C4-2B (cell line): Measurements from ENCODE around the gene CTDSP2.

Source experiments
- H3K27ac ChIP-seq: fragments of 450-650 bp; 2 replicates; pipeline ENCODE4 v1.5.1; 2017
- CTCF ChIP-seq: fragments of 450-650 bp; conservative IDR thresholded peaks from 2 replicates; pipeline ENCODE4 v1.5.1; 2017; ENCODE audit warnings: mild to moderate bottlenecking
- ZFX ChIP-seq: fragments of 450-650 bp; IDR thresholded peaks from 2 replicates; pipeline ENCODE4 v1.6.1; 2017

The CTDSP2 gene

GRCh38 chr12:57840726-57841125 is 5.8 kb downstream of the CTDSP2 start:
- TF ChIP-seq ZFX, result no peak
- TF ChIP-seq CTCF, result no peak
- H3K27ac ChIP-seq, result no peak overlapping the region

DNA sequence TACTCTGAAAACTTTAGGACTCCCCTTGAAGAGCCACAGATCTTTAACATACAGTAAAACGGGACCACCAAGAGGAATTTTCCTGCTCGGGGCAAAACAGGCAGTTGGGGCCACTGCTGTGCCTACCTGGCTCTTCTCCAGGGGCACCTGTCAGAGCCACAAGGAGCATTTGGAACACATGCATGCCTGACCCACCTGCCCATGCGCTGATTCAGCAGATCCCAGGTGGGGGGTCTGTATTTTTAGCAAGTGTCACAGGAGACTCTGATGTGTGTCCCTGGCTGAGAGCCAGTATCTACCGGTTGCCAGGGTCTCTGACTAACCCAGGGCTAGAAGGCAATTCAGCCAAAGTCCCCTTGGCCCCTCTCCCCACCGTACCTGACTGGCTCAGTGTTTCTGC is 6.5 kb downstream of the CTDSP2 start:
- H3K27ac ChIP-seq, result no peak overlapping the region

DNA sequence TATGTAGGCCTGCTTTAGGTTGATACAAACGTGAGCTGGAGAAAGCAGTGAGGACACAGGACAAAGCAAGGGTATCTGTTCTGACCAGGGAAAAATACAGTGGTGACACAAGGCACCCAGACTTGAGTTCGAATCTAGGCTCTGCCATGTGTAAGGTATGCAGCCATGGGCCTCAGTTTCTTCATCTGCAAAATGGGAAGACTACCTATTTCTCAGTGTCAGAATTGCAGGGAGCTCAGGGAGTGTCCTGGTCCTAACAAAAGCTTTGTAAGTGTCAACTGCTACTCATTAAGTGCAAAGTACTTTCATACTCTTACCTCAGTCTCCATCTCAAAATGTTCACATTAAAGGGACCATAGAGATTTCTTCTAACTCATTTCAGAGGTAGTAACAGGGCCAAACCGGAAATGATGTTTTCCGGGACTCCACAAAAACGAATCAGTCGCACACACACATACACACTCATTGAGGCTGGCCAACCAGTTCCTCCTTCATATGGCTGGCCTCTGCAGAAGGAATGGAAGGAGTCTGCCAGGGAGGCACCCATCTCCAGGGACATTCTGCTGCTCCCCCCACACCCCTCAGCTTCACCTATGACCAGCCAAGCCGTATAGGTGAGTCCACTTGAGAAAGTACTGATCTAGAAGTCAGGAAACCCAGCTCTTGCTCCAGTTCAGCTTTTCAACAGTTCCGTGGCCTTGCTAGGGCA is 7.8 kb downstream of the CTDSP2 start:
- peak overlapping the region; percentile 4; the same call in 1 of the 2 replicates for H3K27ac ChIP-seq
- TF ChIP-seq CTCF (no peak), ZFX (no peak)

More for the DNA sequence above, 6.5 kb downstream of the CTDSP2 start:
- TF ChIP-seq ZFX (no peak), CTCF (no peak)

DNA sequence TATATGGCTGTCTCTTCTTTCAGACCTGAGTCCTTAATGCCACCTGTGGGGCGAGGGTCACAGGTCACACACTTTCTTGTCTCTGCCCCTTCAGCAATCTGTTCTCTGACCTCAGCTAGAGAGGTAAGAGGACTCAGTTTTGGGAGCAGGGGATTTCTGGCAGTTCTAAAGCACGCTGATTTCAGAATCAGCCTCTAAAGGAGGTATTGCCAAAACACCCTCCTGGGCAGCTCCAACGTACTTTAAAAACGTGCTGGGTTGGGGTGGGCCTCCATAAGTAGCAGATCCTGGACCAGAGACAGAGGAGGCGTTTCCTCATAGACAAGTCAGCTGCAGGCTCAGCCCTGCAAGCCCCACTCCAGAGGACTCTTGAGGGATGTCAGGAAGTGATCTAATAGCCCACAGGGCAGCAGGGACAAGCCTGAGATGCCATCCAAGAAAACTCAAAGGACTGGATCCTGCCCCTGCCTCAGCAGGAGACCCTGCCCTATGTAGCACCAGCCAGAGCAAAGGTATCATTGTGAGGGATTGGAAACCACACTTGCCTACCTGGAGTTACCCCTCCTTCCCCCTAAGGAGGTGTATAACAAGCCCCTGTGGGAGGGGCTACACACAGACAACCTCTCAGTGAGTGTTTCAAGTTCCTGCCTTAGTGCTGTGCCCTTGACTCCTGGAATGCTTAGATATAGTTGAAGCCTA is 8.5 kb downstream of the CTDSP2 start:
- H3K27ac ChIP-seq, result no peak overlapping the region
- no peak for TF ChIP-seq ZFX
- TF ChIP-seq CTCF, result no peak

GRCh38 chr12:57836442-57837375 is 9.8 kb downstream of the CTDSP2 start:
- TF ChIP-seq CTCF, result no peak
- H3K27ac ChIP-seq, result no peak overlapping the region

DNA sequence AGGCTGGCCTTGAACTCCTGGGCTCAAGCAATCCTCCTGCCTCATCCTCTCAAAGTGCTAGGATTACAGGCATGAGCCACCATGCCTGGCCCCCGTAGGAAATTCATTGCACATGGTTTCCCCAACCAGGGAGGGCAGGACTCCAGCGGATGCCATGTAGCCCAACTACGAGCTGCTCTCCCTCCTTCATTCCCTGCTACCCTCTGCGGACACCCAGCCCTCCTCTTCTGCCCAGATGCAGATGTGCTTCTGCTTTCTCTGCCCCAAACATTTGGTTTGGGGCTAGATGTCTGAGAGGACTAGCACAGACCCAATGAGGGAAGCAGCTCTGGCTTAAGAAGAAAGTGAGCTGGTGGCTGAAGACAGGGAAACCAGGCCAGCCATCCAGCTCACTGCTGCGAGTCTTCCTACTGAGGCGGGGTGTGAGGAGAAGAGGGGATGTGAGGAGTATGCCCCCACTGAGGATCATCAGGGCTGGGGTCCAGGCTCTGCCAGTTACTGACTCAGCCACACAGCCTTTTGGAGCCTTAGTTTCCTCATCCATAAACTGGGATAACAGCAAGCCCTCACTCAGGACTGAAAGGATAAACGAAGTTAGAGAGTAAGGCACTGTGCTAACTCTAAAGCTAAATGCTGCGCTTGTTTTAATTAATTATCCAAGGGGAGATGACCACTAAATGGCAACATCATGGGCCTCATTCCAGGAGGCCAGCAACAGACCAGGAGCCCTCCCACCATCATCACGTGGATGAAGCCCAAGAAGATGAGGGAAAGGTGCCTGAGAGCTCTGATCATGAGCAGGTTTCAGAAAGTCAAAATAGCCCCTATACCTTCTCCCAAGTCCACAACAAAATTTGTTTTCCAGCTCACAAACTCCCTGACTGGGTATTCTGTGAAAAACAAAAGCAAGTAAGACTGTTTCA is 10.9 kb downstream of the CTDSP2 start:
- H3K27ac ChIP-seq, result no peak overlapping the region
- TF ChIP-seq ZFX (no peak), CTCF (no peak)
